Muscle layer of duodenum (tissue), 2 donors: ENCODE data around the gene DVL2.

Experiments
- H3K27ac ChIP-seq: one replicate; pipeline ENCODE4 v1.7.0; 2013; ENCODE audit warnings: mild to moderate bottlenecking, low read length
- H3K27me3 ChIP-seq: one replicate; pipeline ENCODE4 v1.7.0; 2013; ENCODE audit warnings: low read depth, mild to moderate bottlenecking, control low read depth, low read length
- H3K36me3 ChIP-seq, 2 donors: one replicate each; pipeline ENCODE4 v1.7.0; 2013; ENCODE audit warnings: low read length in 2 of 2, control low read depth in 1 of 2, mild to moderate bottlenecking in 1 of 2; ENCODE audit not compliant: insufficient read depth in 2 of 2, control insufficient read depth in 1 of 2
- H3K4me1 ChIP-seq, 2 donors: one replicate each; pipeline ENCODE4 v1.7.0; 2013; ENCODE audit warnings: low read length in 2 of 2, mild to moderate bottlenecking in 2 of 2, control low read depth in 1 of 2, moderate library complexity in 1 of 2; ENCODE audit not compliant: insufficient read depth in 2 of 2, control insufficient read depth in 1 of 2
- H3K4me3 ChIP-seq, 2 donors: one replicate each; pipeline ENCODE4 v1.7.0; 2013; ENCODE audit warnings: low read length in 2 of 2, low read depth in 1 of 2, mild to moderate bottlenecking in 1 of 2
- H3K9me3 ChIP-seq, 2 donors: one replicate each; pipeline ENCODE4 v1.7.0; 2013; ENCODE audit warnings: low read length in 2 of 2, control low read depth in 1 of 2, mild to moderate bottlenecking in 1 of 2; ENCODE audit not compliant: control insufficient read depth in 1 of 2
- donor health status: healthy.

Gene DVL2

GRCh38 chr17:7205561-7205960 is 28.8 kb downstream of the DVL2 start:
- Histone ChIP-seq H3K4me1 (peaks cover 0 to 4% of the 10 kb centered on the region in 2 donors), H3K9me3 (no peaks in the 10 kb centered on the region), H3K27ac (peak overlapping the region; percentile 51), H3K4me3 (peak overlapping the region; percentile 55 to 69), H3K36me3 (peaks cover 14 to 27% of the 10 kb centered on the region in 2 donors), H3K27me3 (no peaks in the 10 kb centered on the region)

GRCh38 chr17:7204828-7205461 is 29.4 kb downstream of the DVL2 start:
- no peaks in the 10 kb centered on the region for H3K9me3 ChIP-seq
- peak overlapping the region; percentile 55 to 69 for H3K4me3 ChIP-seq
- H3K27me3 ChIP-seq = no peaks in the 10 kb centered on the region
- H3K27ac ChIP-seq = peak overlapping the region; percentile 51
- H3K4me1 ChIP-seq = peaks cover 0 to 4% of the 10 kb centered on the region in 2 donors
- H3K36me3 ChIP-seq = peaks cover 14 to 27% of the 10 kb centered on the region in 2 donors

GRCh38 chr17:7204336-7204735 is 30.0 kb downstream of the DVL2 start:
- Histone ChIP-seq H3K9me3 (no peaks in the 10 kb centered on the region), H3K27me3 (no peaks in the 10 kb centered on the region), H3K4me3 (peak overlapping the region; percentile 55 to 69), H3K4me1 (peaks cover 0 to 4% of the 10 kb centered on the region in 2 donors), H3K36me3 (peaks cover 14 to 27% of the 10 kb centered on the region in 2 donors), H3K27ac (no peak overlapping the region)

GRCh38 chr17:7203391-7203790 is 30.9 kb downstream of the DVL2 start:
- Histone ChIP-seq H3K27ac (no peak overlapping the region), H3K4me1 (peaks cover 0 to 4% of the 10 kb centered on the region in 2 donors), H3K9me3 (no peaks in the 10 kb centered on the region), H3K36me3 (peaks cover 14 to 30% of the 10 kb centered on the region in 2 donors), H3K27me3 (no peaks in the 10 kb centered on the region), H3K4me3 (no peak overlapping the region)

GRCh38 chr17:7196651-7197401 is 37.5 kb downstream of the DVL2 start:
- no peaks in the 10 kb centered on the region for H3K4me1 ChIP-seq
- no peaks in the 10 kb centered on the region for H3K9me3 ChIP-seq
- H3K4me3 ChIP-seq = no peak overlapping the region
- H3K27me3 ChIP-seq = no peaks in the 10 kb centered on the region
- peaks cover 22 to 55% of the 10 kb centered on the region in 2 donors for H3K36me3 ChIP-seq
- H3K27ac ChIP-seq = no peak overlapping the region

- Histone ChIP-seq H3K27me3 (no peaks in the 10 kb centered on the region), H3K4me3 (no peak overlapping the region), H3K27ac (no peak overlapping the region), H3K36me3 (peaks cover 25 to 56% of the 10 kb centered on the region in 2 donors), H3K4me1 (no peaks in the 10 kb centered on the region), H3K9me3 (no peaks in the 10 kb centered on the region)
Measured at GRCh38 chr17:7195971-7196370, 38.3 kb downstream of the DVL2 start.

GRCh38 chr17:7192271-7192937 is 41.9 kb downstream of the DVL2 start:
- H3K9me3 ChIP-seq = no peaks in the 10 kb centered on the region
- H3K36me3 ChIP-seq = peaks cover 21 to 63% of the 10 kb centered on the region in 2 donors
- no peaks in the 10 kb centered on the region for H3K27me3 ChIP-seq
- H3K4me3 ChIP-seq = no peak overlapping the region
- no peak overlapping the region for H3K27ac ChIP-seq
- H3K4me1 ChIP-seq = no peaks in the 10 kb centered on the region

GRCh38 chr17:7191571-7192270 is 42.6 kb downstream of the DVL2 start:
- Histone ChIP-seq H3K27ac (no peak overlapping the region), H3K9me3 (no peaks in the 10 kb centered on the region), H3K27me3 (no peaks in the 10 kb centered on the region), H3K36me3 (peaks cover 17 to 57% of the 10 kb centered on the region in 2 donors), H3K4me1 (no peaks in the 10 kb centered on the region), H3K4me3 (no peak overlapping the region)

- Histone ChIP-seq H3K4me3 (no peak overlapping the region), H3K27ac (no peak overlapping the region), H3K27me3 (no peaks in the 10 kb centered on the region), H3K36me3 (peaks cover 10 to 51% of the 10 kb centered on the region in 2 donors), H3K9me3 (no peaks in the 10 kb centered on the region), H3K4me1 (no peaks in the 10 kb centered on the region)
Measured at GRCh38 chr17:7191069-7191468, 43.2 kb downstream of the DVL2 start.

GRCh38 chr17:7190276-7190917 is 43.9 kb downstream of the DVL2 start:
- no peak overlapping the region for H3K27ac ChIP-seq
- peaks cover 7 to 44% of the 10 kb centered on the region in 2 donors for H3K36me3 ChIP-seq
- no peaks in the 10 kb centered on the region for H3K27me3 ChIP-seq
- no peaks in the 10 kb centered on the region for H3K4me1 ChIP-seq
- no peak overlapping the region for H3K4me3 ChIP-seq
- no peaks in the 10 kb centered on the region for H3K9me3 ChIP-seq
